ENCODE measurements around the gene COX8A.

The COX8A gene

DNA sequence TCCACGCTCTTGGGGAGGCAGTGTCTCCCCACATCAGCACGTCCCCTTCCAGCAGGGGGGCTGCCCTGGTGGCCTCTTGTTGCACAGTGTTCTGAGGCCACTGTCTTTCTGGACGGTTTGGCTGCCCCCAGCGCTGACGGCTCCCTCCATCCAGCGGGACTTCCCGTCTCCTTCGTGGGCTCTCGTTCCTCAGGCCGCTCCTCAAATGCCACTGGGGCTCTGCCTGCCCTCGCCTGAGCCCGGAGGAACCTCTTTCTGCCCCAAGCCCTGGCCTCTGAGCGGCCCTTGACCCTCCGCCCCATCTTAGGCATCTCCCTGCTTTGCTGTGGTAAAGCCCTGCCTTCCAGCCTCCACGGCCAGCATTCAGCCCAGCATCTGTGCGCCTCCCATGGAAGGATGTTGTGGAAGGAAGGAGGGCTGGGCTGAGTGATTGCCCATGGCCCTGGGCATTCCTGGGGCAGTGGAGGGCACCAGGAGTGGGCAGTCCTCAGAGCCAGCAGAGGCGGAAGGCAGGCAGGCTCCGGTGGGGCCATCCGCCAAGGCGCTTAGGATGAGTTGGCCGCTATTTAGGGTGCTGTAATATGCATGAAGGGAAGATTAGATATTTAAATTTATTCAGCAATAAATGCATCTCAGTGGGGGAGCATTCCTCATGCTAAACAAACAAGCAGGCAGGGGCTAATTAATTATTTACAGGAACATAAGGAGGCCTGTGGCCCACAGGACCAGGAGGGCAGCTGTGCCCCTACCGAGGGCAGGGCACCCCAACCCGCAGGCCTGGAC lies 29.6 kb downstream of the COX8A start:
- DNase-seq, result no peak

DNA sequence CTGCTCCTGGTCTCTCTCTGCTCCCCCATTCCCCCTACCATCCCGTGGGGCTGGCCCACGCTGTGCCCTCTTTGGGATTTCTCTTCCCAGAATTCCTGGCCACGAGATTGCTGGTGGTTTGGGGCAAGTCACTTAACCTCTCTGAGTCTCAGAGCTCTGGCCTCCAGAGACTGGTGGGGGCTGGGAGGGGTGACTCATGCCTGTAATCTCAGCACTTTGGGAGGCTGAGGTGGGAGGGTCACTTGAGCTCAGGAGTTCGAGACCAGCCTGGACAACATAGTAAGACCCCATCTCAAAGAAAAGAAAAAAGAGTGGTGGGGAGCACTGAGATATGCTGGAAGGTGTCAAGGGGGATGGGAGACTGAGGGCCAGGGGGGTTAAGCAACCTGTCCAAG lies 30.2 kb downstream of the COX8A start:
- DNase-seq, result no peak

DNA sequence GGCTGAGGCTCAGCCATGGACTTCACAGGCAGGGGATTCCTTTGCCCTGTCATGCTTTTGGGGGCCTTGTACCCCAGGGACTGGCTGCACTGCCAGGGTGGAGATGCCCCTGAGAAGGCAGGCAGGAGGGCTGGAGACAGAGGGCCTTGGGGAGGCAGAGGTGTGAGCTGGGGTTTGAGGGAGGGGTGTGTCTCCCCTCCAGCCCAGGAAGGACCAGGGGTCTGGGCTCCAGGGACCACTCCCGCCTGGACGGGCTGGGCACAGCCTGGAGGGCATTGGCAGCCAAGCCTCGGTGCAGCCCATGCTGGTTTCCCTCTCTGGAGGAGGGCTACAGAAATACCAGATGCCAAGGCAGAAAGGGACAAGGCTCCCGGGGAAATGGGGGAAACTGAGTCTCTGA lies 31.3 kb downstream of the COX8A start:
- DNase-seq, result no peak

DNA sequence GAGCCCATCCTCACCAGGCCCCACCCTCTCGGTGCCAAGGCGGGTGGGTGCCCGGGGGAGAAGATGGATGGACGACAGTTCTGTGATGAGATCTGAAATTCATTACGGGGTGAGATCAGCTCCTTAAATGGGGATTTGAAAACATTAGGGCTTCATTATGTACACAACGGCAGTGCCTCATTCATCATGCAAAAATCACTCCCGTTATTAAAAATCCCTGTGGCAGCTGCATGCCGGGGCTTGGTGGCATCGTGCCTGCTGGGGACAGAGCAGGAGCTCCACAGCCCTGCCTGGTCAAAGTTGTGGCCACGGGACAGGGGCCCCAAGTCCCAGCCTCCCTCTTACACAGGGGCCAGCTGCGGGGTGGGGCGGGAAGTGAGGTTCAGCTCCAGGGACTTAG lies 32.0 kb downstream of the COX8A start:
- no peak for DNase-seq

DNA sequence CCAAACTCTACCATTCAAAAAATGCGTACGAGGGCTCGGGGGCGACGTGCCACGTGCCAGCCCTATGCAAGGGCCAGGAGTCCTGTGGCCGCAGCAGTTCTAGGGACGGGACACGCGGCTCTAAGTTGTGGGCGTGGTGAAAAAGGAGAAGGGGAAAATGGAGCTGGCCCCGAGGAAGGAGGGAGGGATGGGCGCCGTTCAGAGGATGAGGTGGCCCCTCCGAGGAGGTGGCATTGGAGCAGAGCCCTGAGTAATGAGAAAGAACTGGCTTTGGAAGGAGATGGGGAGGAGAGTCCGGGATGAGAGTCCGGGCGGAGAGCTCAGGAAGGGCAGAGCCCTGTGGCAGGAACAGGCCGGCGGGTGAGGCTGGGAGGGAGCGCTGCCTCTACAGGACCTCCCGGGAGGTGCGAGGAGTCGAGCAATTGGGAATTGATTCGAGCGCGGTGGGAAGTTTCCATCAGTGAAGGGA lies 32.8 kb downstream of the COX8A start:
- DNase-seq, result no peak

DNA sequence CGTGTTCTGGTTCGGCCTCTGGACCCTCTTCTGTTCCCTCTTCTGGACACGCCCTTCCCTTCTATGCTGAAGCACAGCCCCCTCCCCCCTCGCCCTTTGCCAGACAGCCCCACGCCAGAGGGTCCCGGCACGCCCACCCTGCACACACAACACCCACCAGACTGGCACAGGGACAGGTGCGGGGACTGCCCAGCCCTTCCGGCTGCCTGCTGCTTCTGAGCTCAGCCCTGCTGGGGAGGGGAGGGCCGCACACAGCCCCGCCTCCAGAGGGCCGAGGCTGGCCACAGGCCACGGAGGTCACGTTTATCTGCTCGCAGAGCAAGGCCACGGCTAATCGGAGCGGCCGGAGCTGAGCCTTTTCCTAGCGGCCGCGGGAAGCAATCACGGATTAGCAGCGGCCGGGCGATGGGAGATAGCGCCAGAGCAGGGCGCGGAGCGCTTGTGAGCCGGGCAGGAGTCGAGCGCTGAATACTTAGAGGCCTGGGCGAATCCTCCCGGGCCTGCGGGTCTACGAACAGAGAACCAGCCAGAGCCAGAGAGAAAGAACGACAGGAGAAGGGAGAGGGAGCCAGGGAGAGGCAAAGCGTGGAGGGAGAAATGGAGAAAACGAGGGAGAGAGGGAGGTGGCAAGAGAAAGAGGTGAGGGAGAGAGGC lies 33.3 kb downstream of the COX8A start:
- DNase-seq, result no peak

DNA sequence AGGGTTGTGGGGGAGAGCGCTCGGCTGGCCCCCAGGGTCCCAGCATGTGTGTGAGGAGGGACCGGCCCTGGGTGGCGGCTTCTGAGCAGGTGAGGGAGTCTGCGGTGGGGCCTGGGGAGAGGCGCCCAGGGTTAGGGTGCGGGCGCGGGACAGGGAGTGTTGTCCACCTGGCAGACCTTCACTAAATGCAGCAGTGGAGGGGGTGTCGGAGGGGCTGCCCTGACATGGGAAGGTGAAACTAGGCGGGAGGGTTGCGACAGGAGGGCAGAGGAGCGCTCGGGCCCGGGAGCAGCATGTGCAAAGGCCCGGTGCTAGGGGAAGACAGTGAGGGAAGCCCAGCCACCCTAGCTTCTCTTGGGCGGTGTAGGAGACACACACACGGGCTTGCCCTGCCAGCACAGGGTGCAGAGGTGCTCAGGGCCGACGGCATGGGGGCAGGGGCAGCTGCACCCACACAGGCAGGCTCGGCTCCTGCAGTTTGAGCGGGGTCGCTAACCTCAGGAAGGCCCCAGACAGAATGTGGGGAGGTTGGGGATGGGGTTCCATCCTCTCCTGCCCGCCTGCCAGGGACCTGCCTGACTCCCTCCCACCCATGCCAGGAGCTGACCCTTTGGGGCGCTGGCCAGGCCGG lies 34.0 kb downstream of the COX8A start:
- no peak for DNase-seq

DNA sequence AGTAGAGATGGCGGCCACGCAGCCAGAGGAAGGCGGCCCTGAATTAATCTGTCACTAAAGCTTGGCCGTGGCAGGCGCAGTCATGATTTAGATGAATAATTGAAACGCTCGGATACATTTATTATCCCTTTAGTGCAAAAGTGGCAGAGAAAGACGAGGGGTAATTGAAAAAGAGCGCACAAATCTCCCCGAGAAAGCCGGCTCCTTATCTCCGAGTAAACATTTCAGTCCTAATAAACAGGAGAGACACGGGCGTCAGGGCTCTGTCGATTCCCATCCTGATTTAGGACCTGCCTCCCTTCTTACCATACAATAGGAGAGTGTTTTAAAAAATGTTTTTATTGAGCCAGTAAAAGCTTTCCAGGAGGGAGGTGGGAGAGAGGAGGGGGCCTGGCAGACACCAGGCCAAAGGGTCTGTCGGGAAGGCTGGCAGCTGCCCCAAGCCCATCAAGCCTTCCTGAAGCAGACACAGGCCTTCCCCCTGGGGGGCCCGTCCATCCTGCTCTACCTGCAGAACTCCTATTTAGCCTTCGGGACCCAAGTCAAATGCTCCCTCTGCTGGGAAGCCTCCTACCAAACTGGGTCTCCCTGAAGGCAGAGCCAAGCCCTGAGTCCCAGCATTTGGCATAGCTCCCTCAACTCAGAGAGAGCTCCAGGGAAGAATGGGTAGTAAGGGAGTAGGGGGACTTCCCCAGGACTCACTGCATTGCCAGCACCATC lies 34.7 kb downstream of the COX8A start:
- no peak for DNase-seq

DNA sequence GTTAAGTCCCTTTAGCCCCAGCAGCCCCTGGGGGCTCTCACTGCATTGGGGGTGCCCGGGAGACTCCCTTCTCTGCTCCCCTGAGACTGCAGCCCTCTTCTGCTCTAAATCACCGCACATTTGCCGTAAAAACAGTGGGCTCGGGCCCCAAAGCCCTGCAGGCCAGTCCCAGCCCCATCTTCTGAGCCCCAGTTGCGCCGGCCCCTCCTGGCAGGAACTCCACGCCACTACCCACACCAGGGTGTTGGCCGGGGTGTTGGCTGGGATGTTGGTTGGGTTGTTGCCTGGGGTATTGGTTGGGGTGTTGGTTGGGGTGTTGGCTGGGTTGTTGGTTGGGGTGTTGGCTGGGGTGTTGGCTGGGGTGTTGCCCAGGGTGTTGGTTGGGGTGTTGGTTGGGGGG lies 35.3 kb downstream of the COX8A start:
- no peak for DNase-seq

DNA sequence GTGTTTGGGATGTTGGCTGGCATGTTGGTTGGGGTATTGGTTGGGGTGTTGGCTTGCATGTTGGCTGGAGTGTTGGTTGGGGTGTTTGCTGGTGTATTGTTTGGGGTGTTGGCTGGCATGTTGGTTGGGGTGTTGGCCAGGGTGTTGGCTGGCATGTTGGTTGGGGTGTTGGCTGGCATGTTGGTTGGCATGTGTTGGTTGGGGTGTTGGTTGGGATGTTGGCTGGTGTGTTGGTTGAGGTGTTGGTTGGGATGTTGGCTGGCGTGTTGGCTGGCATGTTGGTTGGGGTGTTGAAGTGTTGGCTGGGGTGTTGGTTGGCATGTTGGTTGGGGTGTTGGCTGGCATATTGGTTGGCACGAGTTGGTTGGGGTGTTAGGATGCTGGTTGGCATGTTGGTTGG lies 36.4 kb downstream of the COX8A start:
- no peak for DNase-seq

DNA sequence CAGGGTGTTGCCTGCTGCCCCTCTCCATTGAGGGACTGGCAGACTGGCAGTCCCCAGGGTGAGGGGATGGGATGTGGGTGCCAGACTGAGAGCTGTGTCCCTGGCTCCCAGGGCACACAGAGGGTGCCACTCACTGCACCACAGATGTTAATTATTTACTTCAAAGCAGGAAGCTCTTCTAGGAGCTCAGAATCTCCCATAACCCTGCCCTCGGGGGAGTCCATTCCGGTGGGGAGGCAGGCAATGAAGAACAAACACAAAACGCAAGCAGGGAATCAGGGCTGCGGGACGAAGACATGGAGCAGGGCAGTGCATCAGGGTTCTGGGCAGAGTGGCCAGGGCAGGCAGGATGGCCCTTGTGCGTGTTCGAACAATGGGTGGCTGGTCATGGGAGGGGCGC lies 37.0 kb downstream of the COX8A start:
- DNase-seq, result no peak

DNA sequence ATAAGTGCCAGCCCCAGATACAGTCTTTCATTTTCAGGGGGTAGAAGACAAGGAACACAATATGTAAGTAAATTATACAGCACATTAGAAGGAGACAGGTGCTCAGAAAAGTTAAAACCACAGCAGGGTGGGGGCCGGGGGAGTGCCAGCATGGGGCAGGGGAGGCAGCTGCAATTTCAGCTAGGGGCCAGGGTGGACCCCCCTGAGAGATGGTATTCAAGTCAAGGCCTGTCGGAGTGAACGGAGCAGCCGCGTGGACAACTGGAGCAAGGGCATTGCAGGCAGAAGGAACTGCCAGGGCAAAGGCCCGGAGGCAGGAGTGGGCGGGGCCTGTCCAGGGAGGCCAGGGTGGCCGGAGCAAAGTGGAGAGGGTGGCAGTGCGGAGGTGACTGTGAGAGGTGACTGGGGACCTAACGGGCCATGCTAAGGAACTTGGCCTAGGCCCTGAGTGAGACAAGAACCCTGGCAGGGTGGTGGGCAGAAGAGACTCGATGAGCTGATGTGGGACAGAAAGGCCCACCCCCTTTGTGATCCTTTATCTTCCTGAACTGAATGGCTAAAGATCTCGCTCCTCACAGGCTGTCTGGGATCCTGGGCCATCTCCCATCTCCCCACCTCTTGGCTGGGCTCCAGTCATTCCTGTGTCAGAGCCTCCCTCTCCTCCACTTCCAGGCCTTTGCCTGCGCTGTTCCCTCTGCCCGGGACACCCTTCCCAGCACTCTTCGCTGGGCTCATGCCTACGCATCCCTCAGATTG lies 38.9 kb downstream of the COX8A start:
- DNase-seq, result no peak

DNA sequence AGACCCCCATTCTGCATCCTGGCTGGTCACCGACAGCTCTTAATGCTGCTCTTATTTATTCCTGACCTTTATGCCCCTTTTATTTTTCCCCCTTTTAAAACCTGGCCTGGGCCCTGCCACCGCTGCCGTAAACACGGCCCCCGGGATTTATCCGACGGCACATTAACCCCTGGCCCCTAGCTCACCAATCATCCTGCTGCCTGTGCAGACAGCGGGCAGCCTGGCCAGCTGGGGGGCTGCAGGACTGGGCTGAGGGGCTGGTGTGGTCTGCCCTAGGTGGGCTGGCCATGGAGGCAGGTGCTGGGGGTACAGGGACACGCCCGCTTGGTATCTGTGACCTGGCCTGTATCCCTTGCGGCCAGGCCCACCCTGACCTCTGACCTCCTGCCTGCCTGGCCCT lies 39.9 kb downstream of the COX8A start:
- DNase-seq, result no peak

DNA sequence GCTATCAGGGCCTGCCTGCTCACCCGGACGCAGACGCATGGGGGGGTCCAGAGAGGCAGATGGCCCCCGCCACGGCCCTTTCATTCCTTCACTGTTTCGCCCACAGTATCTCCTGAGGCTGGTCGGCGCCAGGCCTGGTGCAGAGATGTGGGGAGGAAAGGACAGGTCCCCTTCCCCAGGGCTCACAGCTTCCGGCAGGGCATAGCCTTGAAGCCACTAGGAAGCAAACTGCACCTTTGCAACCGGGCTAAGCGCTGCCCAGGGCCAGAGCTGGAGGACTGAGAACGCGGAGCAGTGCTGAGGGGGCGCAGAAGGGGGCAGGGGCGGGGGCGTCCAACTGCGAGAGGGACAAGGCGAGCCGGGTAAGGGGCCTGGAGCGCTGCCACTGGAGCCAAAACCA lies 41.1 kb downstream of the COX8A start:
- DNase-seq, result no peak

DNA sequence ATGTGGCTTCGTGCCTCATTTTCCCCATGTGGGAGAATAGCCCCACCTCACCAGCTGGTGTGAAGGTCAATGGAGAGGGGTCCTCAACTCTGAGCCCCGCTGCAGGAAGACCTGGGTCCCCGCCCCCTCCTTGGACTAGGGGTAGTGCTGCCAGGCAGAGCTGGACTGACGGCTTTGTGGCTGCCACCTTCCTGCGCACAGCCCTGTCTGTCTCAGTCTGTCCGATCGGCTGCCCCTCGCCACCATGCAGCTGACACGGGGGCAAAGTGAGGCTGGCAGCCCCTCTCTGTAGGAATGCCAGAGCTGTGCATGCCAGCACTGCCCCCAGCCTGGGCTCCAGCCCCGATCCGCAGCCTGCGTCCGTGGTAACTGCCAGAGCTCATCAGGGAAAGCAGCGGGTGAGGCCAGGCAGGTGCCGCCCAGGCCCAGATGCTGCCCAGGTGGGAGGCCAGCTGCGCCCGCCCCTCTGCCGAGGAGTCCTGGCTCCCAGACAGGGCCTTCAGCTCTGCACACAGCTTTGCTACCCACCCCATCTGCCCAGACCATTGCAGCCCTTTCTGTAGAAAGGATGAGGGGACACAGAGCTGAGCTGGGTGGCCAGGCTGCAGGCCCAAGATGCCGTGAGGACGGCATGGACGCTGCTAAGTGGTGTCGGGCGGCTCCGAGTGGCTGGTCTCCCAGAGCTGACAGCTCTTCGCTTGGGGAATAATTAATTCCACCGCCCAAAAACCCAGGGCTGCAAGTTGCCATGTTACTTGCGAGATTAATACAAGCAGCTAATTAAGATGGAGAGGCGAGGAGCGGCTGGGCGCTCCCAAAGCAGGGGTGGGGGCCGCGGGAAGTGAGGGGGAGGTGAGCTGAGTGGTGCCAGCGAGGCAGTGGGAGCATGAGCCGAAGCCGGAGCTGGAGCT lies 41.8 kb downstream of the COX8A start:
- no peak for DNase-seq

DNA sequence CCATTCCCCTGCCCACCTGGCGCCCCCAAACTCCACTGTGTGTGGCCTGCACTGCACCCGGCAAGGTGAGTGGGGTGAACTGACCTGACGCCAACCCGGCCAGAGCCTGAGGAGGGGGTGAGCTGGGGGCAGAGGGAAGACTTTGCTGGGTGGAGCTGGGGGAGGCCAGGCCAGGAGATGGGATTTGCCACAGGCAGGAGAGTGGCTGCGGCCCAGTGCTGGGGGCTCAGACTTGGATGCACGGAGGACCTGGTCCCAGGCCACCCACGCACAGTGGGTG lies 43.5 kb downstream of the COX8A start:
- no peak for DNase-seq

DNA sequence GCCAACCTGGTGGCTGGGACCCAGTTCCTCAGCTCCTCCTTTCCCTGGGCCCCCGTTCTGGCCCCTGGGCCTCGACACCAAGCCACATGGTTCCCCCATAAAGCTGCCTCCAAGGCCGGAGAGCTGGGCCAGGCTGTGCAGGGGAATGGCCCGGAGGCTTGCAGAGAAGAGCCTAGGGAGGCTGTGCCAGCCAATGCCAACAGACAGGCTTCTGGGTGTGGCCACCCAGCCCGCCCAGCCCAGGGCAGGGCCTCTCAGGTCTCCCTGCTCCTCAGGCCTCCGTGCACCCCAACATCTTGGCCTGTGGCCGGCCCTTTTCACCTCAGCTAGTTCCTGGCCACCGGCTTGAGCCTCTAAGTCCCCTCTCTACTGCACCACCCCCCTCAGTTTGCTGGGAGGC lies 43.9 kb downstream of the COX8A start:
- no peak for DNase-seq

DNA sequence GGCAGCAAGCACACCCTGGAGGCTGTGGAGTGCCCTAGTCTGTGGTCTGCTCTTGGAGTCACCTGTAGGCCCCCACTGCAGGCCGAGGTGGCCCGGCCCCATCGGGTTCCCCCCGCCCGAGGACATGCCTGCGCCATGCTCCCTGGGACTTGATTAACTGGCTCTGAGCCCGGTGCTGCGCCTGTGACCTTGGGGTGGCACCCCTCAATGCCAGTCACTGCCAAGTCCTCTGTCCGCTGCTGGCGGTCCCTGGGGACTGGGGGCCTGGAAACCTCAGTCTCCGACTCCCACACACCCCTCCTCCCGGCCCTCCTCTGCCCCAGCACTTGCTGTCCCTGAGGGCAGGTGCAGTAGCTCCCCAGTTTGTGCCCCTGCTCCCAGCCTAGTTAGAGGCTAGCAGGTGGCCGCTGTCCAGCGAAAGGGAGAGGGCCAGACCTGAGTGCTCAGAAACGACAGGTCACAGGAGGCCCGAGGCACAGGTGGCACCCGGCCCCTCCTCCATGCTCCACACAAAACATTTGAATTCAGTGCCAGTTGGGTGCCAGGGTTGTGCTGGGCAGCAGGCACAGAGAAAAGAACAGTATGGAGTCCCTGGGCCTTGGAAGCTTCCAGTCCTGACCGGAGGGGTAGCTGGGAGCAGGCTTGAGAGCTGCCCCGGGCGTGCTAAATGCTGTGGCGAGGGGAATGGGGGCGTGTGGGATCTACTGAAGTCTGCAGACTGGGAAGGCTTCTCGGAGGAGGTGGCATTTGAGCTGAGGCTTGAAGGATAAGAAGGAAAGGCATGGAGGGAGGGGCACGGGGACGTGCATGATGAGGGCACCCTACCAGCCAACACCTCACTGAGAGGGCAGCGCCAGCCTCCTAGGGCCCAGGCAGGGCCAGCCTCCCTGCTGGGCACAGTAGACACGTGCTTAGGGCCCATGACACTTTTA lies 45.0 kb downstream of the COX8A start:
- no peak for DNase-seq

DNA sequence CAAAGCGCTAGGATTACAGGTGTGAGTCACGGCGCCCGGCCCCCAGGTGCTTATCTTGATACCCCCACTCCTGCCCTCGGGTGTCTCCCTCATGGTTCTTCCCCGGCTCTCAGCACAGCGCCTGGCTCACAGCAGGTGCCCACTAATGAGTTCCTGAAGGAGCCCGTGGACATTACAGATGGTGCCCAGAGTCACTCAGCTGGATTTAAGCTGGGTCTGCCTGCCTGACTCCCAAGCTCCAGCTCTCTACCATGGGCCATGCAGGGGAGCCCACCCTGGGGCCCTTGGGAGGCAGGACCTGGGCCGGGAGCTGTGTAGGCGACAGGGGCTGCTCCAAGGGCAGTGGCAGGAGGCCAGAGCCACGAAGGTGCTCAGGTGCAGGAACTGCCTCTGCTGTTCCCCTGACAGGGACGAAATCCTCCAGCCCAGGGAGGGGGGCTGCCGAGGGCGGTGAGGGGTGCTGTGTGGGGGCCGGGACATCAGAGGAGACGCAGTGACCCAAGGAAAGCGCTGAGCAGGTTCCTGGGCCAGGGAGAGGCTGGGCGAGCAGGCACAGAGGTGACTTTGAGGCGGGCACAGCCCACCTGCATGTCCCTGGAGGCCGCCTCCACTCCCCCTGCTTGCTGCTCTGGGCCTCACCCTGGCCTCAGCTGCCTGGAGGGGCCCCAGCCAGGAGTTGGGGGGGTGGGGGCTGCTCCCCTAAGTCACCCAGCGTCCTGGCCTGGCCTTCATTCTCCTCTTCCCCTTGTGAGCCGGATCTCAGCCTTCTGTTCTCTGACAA lies 46.7 kb downstream of the COX8A start:
- no peak for DNase-seq

DNA sequence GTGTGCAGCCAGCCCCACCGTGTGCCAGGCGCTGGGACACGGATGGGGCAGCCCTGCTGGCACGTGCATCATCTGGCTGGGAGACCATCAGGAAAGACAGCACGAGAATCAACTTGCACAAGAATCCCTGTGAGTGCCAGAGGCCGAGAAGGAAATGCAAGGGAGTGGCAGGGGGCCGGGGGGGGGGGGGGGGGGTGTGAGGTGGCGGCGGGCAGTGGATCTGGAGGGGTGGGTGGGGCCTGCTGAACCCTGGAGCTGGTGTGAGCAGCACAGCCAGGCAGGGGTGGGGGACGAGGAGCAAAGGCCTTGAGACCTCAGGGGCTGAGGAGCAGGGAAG lies 47.3 kb downstream of the COX8A start:
- DNase-seq, result no peak
